IPS DF 6.9 (cell line): ENCODE measurements around the gene GCAT.
"Not testable (repeated sequence)": the region's sequence is repeated elsewhere in the genome, so short reads cannot be mapped to it uniquely, and the experiment has no call there.

Experiments
- DNase-seq: peaks from one replicate; pipeline ENCODE4 v3.0.0-alpha.2; 2013; ENCODE audit warnings: low read depth, low spot score
- H3K27ac ChIP-seq: one replicate; pipeline ENCODE4 v1.5.1; 2013; ENCODE audit warnings: low read length, control low read depth
- H3K27me3 ChIP-seq: 2 replicates; pipeline ENCODE4 v1.6.1; 2013; ENCODE audit warnings: mild to moderate bottlenecking, low read length; ENCODE audit not compliant: control insufficient read depth, insufficient read depth
- H3K36me3 ChIP-seq: 2 replicates; pipeline ENCODE4 v1.6.1; 2013; ENCODE audit warnings: low read length; ENCODE audit not compliant: control insufficient read depth, insufficient read depth
- H3K4me1 ChIP-seq: 2 replicates; pipeline ENCODE4 v1.6.1; 2013; ENCODE audit warnings: low read length; ENCODE audit not compliant: control insufficient read depth, insufficient read depth
- H3K4me3 ChIP-seq: 2 replicates; pipeline ENCODE4 v1.5.1; 2013; ENCODE audit warnings: mild to moderate bottlenecking, low read length
- H3K9me3 ChIP-seq: 2 replicates; pipeline ENCODE4 v1.6.1; 2013; ENCODE audit warnings: low read length, inconsistent platforms; ENCODE audit not compliant: control insufficient read depth, insufficient read depth
- WGBS: extraction: QIAGEN DNeasy Blood & Tissue Kit; methylation state at CpG from one replicate; pipeline ENCODE4 v1.1.7; 2013; ENCODE audit warnings: mixed read lengths, missing lambda C conversion rate; ENCODE audit not compliant: insufficient read length, insufficient coverage; 5-methylcytosine and 5-hydroxymethylcytosine counted together

Gene GCAT

DNA sequence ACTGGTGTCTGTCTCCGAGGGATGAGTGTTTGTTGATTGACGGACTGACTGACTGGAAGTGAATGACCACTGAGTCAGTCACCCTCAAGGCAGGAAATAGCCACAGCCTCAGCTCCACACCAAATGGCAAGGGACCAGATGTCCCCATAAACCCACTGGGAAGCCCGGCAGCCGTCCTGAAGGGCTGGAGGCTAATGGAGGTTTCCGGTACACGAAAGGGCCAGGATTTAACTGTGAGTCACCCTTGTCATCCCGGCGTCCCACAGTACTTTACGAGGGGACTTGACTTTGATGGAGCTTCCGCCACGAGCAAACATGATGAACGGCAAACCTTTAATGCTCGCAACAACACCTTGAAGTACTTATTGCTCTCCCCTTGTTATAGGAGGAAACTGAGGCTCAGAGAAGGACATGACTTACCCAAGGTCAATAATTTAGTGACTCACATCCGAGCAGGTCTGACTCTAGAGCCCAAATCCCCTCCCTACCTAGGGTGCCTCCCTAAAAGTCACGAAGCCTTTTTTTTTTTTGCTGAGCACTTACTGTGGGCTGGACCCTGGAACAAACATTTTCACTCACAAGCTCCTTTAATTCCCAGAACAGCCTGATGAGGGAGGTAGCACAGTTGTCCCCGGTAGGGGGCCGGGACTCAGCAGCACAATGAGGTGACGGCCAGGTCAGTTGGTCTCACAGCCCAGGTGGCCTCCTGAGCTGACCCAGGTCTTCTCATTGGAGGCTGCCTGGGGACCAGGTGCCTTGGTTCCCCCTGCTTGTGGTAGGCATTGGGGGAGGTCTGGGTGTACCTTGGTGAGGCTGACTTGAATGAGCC, 25.2 kb upstream of the GCAT start:
- no CpG with 5 or more reads among the region's 18 CpGs for WGBS
- DNase-seq: no peak
- Histone ChIP-seq H3K4me3 (no peak overlapping the region), H3K4me1 (0 out of 2 replicates have a peak, but pooled peaks cover 3% of the 10 kb centered on the region), H3K36me3 (no peaks in the 10 kb centered on the region), H3K9me3 (no peaks in the 10 kb centered on the region), H3K27me3 (no peaks in the 10 kb centered on the region; the same call in 1 of the 2 replicates), H3K27ac (no peak overlapping the region)

DNA sequence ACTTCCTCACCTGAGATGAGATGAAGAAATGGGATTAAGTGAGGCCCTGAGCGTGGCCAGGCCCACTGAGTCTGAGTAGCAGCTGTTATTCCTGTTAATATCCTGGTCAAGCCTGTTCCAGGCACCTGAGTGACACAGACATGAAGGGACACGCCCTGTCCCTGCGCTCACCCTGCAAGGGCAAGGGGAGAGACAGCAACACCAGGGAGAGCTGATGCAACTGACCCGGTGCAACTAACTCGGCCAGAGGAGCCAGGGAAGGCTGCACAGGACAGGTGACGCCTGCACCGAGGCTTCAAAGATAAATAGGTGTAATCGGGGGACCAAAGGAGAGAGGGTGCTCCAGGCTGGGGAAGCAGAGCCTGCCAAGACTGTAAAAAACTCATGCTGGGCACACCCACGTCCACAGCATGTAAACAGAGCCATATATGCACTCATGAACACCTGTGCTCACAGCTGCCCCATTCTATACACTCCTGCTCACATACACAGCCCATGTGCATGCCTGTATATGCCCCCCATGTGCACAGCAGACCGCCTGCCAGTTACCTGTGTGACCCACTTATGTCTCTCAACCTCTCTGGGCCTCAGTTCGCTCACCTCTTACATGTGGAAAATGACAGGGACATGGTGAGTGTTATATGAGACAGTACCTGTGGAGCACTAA, 22.8 kb upstream of the GCAT start:
- no peaks in the 10 kb centered on the region for H3K9me3 ChIP-seq
- H3K36me3 ChIP-seq: no peaks in the 10 kb centered on the region
- H3K27me3 ChIP-seq: no peaks in the 10 kb centered on the region; the same call in 1 of the 2 replicates
- no peak for DNase-seq
- no peak overlapping the region for H3K4me3 ChIP-seq
- H3K27ac ChIP-seq: no peak overlapping the region
- H3K4me1 ChIP-seq: 0 out of 2 replicates have a peak, but pooled peaks cover 1% of the 10 kb centered on the region
- no CpG with 5 or more reads among the region's 11 CpGs for WGBS

DNA sequence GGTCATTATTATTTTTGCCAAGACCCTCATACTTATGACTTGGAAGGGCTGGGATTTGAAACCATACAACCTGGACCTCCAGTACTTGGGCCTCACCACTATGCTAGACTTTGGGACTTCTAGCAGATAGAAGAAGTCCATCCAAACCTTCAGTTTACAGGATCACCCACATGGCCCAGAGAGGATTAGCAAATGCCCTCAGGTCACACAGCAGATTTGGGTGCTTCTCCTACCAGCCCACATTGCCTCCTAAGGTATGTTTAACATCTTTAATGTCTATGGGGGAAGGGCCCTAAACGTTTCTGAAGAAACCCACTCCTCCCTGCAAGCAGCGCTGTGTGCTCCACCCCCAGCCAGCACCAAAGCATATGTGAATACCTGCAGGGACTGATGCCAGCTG, 17.5 kb upstream of the GCAT start:
- Histone ChIP-seq H3K36me3 (no peaks in the 10 kb centered on the region), H3K4me1 (no peaks in the 10 kb centered on the region), H3K27ac (no peak overlapping the region), H3K9me3 (no peaks in the 10 kb centered on the region), H3K4me3 (no peak overlapping the region), H3K27me3 (no peaks in the 10 kb centered on the region)
- DNase-seq: no peak
- no CpG with 5 or more reads among the region's 2 CpGs for WGBS

- Histone ChIP-seq H3K27me3 (no peaks in the 10 kb centered on the region), H3K9me3 (no peaks in the 10 kb centered on the region), H3K36me3 (no peaks in the 10 kb centered on the region), H3K4me1 (no peaks in the 10 kb centered on the region), H3K27ac (no peak overlapping the region), H3K4me3 (no peak overlapping the region)
- DNase-seq: no peak
- WGBS: no CpG with 5 or more reads among the region's 6 CpGs
Measured at GRCh38 chr22:37792494-37792893, 15.2 kb upstream of the GCAT start.

DNA sequence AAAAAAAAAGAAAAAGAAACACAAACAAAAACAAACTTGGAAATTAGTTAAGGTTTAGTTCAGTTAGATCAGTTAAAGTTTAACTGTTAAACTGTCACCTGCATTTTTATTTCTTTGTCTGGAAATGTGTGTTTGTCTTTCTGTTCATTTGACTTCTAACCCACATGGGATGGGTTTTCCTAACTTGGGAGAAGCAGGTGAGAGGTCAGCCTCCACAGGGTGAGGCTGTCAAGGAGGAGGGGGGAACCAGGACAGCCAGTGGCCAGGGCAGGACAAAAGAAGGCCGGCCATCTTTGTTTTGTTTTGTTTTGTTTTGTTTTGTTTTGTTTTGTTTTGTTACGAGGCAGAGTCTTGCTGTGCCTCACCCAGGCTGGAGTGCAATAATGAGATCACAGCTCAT, 13.4 kb upstream of the GCAT start:
- no peak overlapping the region for H3K4me3 ChIP-seq
- H3K27ac ChIP-seq: no peak overlapping the region
- DNase-seq: no peak
- WGBS: no CpG with 5 or more reads among the region's 2 CpGs
- H3K27me3 ChIP-seq: no peaks in the 10 kb centered on the region
- no peaks in the 10 kb centered on the region for H3K9me3 ChIP-seq
- no peaks in the 10 kb centered on the region for H3K4me1 ChIP-seq
- H3K36me3 ChIP-seq: no peaks in the 10 kb centered on the region

- H3K4me1 ChIP-seq: no peaks in the 10 kb centered on the region
- no peaks in the 10 kb centered on the region for H3K27me3 ChIP-seq
- no peak for DNase-seq
- no CpG with 5 or more reads among the region's 3 CpGs for WGBS
- H3K27ac ChIP-seq: no peak overlapping the region
- H3K36me3 ChIP-seq: no peaks in the 10 kb centered on the region
- no peak overlapping the region for H3K4me3 ChIP-seq
- H3K9me3 ChIP-seq: no peaks in the 10 kb centered on the region
Measured at GRCh38 chr22:37796079-37796478, 11.7 kb upstream of the GCAT start.

GRCh38 chr22:37797259-37797658, 10.5 kb upstream of the GCAT start:
- DNase-seq, H3K36me3 ChIP-seq, H3K9me3 ChIP-seq, H3K4me1 ChIP-seq, H3K27ac ChIP-seq, H3K4me3 ChIP-seq, H3K27me3 ChIP-seq: not testable (repeated sequence)
- WGBS: no CpG with 5 or more reads among the region's 7 CpGs

DNA sequence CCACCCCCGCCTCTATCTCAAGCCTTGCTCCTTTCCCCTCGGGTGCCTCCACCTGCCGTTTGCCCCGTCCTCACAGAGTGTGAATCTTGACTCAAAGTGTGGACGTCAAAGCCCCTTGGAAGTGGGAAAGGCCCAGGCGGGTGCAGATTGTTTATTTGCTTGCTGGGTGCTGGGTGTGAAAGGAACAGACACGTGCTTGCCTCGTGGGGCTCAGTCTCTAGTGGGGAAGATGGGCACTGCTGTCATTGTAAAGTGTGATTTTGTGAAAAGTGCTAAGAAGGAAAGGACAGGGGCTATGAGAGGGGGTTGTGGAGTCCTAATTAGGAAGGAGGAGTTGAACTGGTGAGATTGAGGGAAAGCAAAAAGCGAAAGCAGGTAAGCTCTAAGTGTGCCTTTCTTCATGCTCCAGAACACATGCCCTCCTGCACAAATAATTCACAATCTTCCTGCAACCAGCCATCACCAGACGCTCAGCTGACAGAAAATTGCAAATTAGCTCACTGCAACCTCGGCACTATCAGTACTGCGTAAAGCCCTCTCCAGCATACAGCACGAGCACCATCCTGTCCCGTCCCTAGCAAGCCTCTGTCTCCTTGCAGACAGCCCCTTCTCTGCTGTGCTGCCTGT, 9.7 kb upstream of the GCAT start:
- H3K36me3 ChIP-seq: no peaks in the 10 kb centered on the region
- no peak for DNase-seq
- no peak overlapping the region for H3K4me3 ChIP-seq
- H3K27ac ChIP-seq: no peak overlapping the region
- no peaks in the 10 kb centered on the region for H3K27me3 ChIP-seq
- no peaks in the 10 kb centered on the region for H3K4me1 ChIP-seq
- no peaks in the 10 kb centered on the region for H3K9me3 ChIP-seq
- whole genome bisulfite sequencing: no CpG with 5 or more reads among the region's 14 CpGs

- H3K4me1 ChIP-seq, H3K27me3 ChIP-seq, H3K36me3 ChIP-seq, H3K27ac ChIP-seq, H3K9me3 ChIP-seq, DNase-seq, H3K4me3 ChIP-seq: not testable (repeated sequence)
- no CpG with 5 or more reads among the region's 9 CpGs for WGBS
Measured at GRCh38 chr22:37799979-37800378, 7.8 kb upstream of the GCAT start.

GRCh38 chr22:37801946-37802309, 5.8 kb upstream of the GCAT start:
- DNase-seq: no peak
- WGBS: no CpG with 5 or more reads among the region's 13 CpGs
- Histone ChIP-seq H3K4me3 (peak overlapping the region; percentile 68; the same call in 1 of the 2 replicates), H3K27ac (no peak overlapping the region), H3K27me3 (peaks cover 13% of the 10 kb centered on the region), H3K36me3 (no peaks in the 10 kb centered on the region), H3K9me3 (no peaks in the 10 kb centered on the region), H3K4me1 (peaks cover 7% of the 10 kb centered on the region)
